HK-2 (cell line): Measurements from ENCODE around the gene TLR9.

ENCODE experiments used
- DNase-seq: peaks from one replicate; pipeline ENCODE4 v3.0.0-alpha.2; 2018; ENCODE audit not compliant: unreplicated experiment

Gene TLR9

DNA sequence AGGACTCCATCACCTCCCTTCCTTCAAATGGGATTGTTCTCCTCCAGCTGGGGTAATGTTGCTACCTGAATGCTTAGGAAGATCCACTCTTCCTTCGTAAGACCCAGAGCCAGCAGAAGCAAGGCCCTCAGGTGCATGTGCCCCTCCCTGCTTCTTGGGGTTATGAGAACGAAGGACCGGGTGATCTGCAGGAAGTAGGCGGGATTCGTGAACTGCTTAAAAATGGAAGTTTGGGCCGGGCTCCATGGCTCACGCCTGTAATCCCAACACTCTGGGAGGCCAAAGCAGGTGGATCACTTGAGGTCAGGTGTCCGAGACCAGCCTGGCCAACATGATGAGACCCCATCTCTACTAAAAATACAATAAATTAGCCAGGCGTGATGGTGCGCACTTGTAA, 8.0 kb downstream of the TLR9 start:
- no peak for DNase-seq

GRCh38 chr3:52216585-52217408, 8.6 kb downstream of the TLR9 start:
- peak; percentile 38 for DNase-seq

DNA sequence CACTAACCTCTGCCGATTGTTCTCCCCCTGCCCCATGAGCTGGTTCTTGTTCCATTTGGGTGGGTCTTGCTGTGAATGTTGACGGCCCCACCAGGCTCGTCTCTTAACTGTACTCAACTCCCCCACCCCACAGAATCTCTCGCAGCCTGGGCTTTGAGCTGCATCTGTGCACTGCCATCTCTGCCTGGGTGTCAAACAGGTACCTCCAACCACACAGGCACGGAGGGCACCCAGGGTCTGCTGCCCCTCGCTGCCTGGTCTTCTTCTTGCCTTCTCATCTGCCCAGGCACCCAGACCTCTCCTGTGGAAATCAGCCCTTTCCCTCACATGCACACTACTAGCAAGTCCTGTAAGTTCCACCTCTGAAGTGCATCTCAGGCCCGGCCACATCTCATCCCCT, 10.1 kb downstream of the TLR9 start:
- DNase-seq: no peak

GRCh38 chr3:52213901-52214300, 11.5 kb downstream of the TLR9 start:
- no peak for DNase-seq

GRCh38 chr3:52213005-52213404, 12.4 kb downstream of the TLR9 start:
- no peak for DNase-seq

DNA sequence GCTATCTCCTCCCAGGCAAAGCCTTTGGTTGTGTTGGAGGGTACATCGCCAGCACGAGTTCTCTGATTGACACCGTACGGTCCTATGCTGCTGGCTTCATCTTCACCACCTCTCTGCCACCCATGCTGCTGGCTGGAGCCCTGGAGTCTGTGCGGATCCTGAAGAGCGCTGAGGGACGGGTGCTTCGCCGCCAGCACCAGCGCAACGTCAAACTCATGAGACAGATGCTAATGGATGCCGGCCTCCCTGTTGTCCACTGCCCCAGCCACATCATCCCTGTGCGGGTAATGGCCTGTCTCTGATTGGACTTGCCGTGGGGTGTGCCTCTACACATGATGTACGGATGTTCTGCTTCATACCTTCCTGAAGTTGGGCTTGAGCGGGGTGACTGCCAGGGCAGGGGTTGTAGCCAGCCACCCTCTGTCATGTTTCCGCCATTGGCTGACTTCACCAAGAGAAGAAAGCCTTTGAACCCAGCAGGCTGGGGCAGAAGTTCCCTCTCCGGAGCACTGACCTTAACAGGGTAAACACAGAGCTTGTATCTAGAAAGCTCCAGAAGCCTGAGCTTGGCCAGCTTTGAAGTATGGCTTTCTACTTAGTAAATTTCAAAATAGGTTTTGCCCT, 14.1 kb downstream of the TLR9 start:
- DNase-seq: no peak

DNA sequence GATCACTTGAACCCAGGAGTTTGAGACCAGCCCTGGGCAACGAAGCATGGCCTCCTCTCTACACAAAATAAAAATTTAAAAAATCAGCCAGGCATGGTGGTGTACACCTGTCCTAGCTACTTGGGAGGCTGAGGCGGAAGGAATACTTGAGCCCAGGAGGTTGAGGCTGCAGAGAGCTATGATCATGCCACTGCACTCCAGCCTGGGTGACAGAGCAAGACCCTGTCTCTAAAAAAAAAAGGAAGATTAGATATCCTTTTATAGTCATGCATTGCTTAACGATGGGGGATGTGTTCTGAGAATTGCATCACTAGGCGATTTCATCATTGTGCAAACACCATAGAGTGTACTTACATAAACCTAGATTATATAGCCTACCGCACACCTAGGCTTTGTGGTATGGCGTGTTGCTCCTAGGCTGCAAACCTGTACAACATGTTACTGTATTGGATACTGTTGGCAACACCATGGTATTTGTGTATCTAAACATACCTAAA, 14.8 kb downstream of the TLR9 start:
- DNase-seq: no peak

DNA sequence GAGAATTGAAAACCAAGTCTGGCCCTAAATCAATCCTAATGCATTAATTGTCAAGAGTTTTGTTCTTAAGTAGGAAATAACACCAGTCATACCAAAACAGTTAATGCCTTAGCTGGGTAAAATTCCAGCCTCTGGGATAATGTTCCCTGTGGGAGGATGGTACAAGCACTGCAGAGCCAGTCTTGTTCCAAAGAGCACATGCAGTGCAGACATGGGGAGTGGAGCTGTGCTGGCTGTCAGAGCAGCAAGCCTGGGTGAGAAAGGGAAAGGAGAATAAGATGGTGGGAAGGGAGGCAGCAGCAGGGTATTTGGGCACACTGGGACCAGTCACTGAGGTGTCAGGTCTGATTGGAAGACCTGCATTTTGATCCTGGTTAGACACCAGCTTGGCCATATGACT, 15.4 kb downstream of the TLR9 start:
- DNase-seq: no peak

DNA sequence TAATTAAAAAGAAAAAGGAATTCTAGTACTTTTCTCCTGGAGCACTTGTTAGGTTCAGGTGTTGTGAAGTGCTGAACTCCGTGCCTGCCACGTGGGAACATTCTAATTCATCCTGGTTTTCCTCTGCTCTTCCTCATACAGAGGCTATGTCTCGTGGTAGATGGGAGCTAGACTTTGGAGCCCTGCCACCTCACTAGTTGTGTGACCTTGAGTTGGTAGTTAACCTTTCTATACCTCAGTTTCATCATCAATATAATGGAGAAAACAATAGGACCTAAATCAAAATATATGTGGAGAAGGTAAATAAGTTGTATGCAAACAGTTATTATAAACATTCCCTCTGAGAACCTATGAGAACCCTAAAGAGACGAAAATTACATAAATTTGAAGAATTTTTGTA, 16.9 kb downstream of the TLR9 start:
- no peak for DNase-seq

DNA sequence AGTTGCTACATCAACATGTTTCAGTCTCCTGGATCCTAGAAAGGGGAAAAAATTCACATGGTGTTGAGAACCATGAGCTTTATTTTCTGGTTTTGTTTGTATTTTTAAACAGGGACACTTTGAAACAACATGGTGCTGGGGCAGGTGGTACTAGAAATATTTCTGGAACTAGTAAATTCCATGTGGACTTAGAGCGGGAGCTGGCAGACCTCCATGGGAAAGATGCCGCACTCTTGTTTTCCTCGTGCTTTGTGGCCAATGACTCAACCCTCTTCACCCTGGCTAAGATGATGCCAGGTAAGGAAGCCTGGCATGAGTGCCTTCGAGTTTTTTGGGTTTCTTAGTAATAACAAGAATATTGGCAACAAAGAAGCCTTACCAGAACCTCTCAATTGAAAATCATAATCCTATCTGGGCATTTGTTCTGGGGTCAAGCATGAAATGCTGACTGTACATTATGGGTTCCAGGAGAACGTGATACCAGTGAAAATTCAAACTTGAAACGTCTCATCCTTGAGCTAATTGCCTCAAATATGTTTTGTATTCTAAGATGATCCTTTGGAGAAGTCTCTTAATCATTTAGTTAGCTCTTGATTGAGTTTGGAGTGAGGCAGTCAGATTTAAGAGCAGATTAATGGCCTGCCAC, 19.6 kb downstream of the TLR9 start:
- no peak for DNase-seq

- DNase-seq: no peak
Observed at GRCh38 chr3:52204337-52205073, 20.9 kb downstream of the TLR9 start.

GRCh38 chr3:52203701-52204100, 21.7 kb downstream of the TLR9 start:
- DNase-seq: no peak

- no peak for DNase-seq
Observed at GRCh38 chr3:52202384-52203077, 22.9 kb downstream of the TLR9 start.

DNA sequence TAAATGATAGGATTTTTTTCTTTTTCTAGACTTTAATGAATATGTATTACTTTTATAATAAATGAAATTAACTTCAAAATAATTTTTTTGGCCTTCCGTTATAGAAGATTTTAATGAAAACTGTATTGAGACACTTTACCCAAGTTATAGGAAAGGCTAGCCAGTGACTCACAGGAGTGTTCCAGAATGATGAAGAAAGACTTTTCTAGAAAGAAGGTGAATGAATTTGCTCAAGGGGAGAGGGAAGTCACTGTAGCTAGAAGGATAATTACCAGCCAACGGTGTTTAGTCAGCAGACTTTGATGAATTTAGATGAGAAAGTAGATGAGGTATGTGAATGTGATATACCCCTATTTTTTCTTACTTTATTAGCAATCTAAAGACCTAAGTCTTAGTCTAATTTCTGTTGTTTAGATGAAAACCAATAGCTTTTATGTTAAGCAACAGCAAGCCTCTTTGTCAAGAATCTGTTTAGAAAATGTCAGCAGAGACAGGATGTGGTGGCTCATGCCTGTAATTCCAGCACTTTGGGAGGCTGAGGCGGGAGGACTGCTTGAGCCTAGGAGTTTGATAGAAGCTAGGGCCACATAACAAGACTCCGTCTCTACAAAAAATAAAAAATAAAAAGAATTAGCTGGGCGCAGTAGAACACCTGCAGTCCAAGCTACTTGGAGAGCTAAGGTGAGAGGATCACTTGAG, 24.3 kb downstream of the TLR9 start:
- no peak for DNase-seq

GRCh38 chr3:52198643-52199608, 26.5 kb downstream of the TLR9 start:
- no peak for DNase-seq

- peak; percentile 89 for DNase-seq
Observed at GRCh38 chr3:52197842-52198625, 27.4 kb downstream of the TLR9 start, which contains the start of gene ALAS1. Gene ALAS1 (plus strand): TSS chr3:52198160. CDS start chr3:52199242, 1,082 bp downstream.

GRCh38 chr3:52197499-52197841, 28.0 kb downstream of the TLR9 start:
- no peak for DNase-seq

- DNase-seq: no peak
Observed at GRCh38 chr3:52196977-52197376, 28.5 kb downstream of the TLR9 start.

DNA sequence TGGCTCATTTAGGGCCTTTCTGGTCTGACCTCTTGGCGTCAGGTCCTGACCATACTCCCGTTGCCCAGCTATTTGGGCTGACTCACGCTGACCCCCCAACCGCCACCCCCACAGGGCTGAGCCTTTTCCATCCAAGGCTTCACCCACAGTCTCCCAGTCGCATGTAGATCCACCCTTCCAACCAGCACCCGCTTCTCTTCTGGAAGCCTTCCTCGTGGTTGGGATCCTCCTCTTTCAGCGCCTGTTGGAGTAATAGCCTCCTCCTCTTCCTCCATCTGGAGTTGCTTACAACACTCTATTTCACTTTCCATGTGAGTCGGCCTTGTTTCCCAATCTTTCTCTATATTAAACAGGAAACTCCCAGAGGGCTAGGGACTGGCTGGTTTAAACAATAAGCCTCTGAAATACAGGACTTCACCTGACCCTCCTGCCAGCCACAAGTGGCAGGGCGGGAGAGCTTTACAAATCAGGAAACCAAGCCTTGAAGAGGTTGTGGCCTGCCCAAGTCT, 29.6 kb downstream of the TLR9 start:
- DNase-seq: no peak
